IMR-90 (cell line): ENCODE results near the gene PLXNA1. TPM values are rescaled to one million over a fixed set of nuclear protein-coding genes. Genes with fewer than 3 reads are reported as not detected.

Experiments
- ATAC-seq: fragments of 200-7000 bp; cut with Tn5 transposase; 2 replicates; pipeline ENCODE4 v1.9.1; 2020; ENCODE audit warnings: low read depth, mild to moderate bottlenecking, moderate library complexity
- BruUV-seq: library from RNA; stranded (reverse); fragments of 400-500 nt; replicated peaks from 2 replicates; lab custom pipeline; 2021; lab: Mats Ljungman, UMichigan
- CTCF ChIA-PET: fragments of 300-600 bp; formaldehyde crosslinking; extraction: SDS; loops from one replicate; lab custom pipeline; 2021; ENCODE audit warnings: antibody characterized with exemption; lab: Yijun Ruan, JAX
- POLR2A ChIA-PET: fragments of 300-600 bp; sonication (Branson Sonifier 250); formaldehyde crosslinking; loops from one replicate; lab custom pipeline; 2022; ENCODE audit warnings: antibody characterized with exemption; ENCODE audit not compliant: unreplicated experiment; lab: Charles Lee
- DNase-seq: peaks from one replicate; pipeline ENCODE4 v3.0.0; 2013
- H2AFZ ChIP-seq: replicated peaks from 2 replicates; pipeline ENCODE3; 2013; ENCODE audit warnings: low read length, mild to moderate bottlenecking; ENCODE audit not compliant: poor library complexity
- H2AK5ac ChIP-seq: 2 replicates; pipeline ENCODE4 v1.6.1; 2013; ENCODE audit warnings: low read depth, low read length, inconsistent platforms
- H2AK9ac ChIP-seq: replicated peaks from 2 replicates; pipeline ENCODE3; 2013; ENCODE audit warnings: mild to moderate bottlenecking, low read depth, low read length, moderate library complexity; ENCODE audit not compliant: poor library complexity
- H2BK120ac ChIP-seq: 2 replicates; pipeline ENCODE4 v1.6.1; 2013; ENCODE audit warnings: low read depth, low read length, inconsistent platforms
- H2BK15ac ChIP-seq: 3 replicates; pipeline ENCODE4 v1.6.1; 2013; ENCODE audit warnings: low read depth, low read length, inconsistent platforms
- H2BK20ac ChIP-seq: 2 replicates; pipeline ENCODE4 v1.6.1; 2013; ENCODE audit warnings: low read depth, mild to moderate bottlenecking, inconsistent platforms, low read length, moderate library complexity
- H2BK5ac ChIP-seq: 2 replicates; pipeline ENCODE4 v1.6.1; 2013; ENCODE audit warnings: mild to moderate bottlenecking, low read depth, low read length, inconsistent platforms; ENCODE audit not compliant: poor library complexity, severe bottlenecking
- H3K14ac ChIP-seq: replicated peaks from 2 replicates; pipeline ENCODE4 v1.6.1; 2013; ENCODE audit warnings: low read depth, low read length, inconsistent platforms
- H3K18ac ChIP-seq: 2 replicates; pipeline ENCODE4 v1.6.1; 2013; ENCODE audit warnings: low read depth, low read length, control low read depth
- H3K23ac ChIP-seq: 2 replicates; pipeline ENCODE4 v1.6.1; 2013; ENCODE audit warnings: low read depth, low read length, inconsistent platforms
- H3K27ac ChIP-seq: 2 replicates; pipeline ENCODE4 v1.5.1; 2013; ENCODE audit warnings: mild to moderate bottlenecking, control low read depth, low read length; ENCODE audit not compliant: insufficient read depth
- H3K27me3 ChIP-seq: 2 replicates; pipeline ENCODE4 v1.6.1; 2013; ENCODE audit warnings: low read length; ENCODE audit not compliant: control insufficient read depth, insufficient read depth
- H3K36me3 ChIP-seq: 2 replicates; pipeline ENCODE4 v1.6.1; 2013; ENCODE audit warnings: low read length, mixed read lengths; ENCODE audit not compliant: control insufficient read depth, insufficient read depth
- H3K4ac ChIP-seq: 2 replicates; pipeline ENCODE4 v1.6.1; 2013; ENCODE audit warnings: low read depth, low read length, inconsistent platforms
- H3K4me1 ChIP-seq: 2 replicates; pipeline ENCODE4 v1.6.1; 2013; ENCODE audit warnings: low read length, mixed read lengths; ENCODE audit not compliant: control insufficient read depth, insufficient read depth
- H3K4me2 ChIP-seq: 2 replicates; pipeline ENCODE4 v1.6.1; 2013; ENCODE audit warnings: low read depth, mild to moderate bottlenecking, control low read depth, low read length, moderate library complexity
- H3K4me3 ChIP-seq: 2 replicates; pipeline ENCODE4 v1.5.1; 2013; ENCODE audit warnings: low read depth, mild to moderate bottlenecking, control low read depth, low read length, moderate library complexity; ENCODE audit not compliant: insufficient read depth
- H3K56ac ChIP-seq: 2 replicates; pipeline ENCODE4 v1.6.1; 2013; ENCODE audit warnings: low read length, inconsistent platforms; ENCODE audit not compliant: insufficient read depth; ENCODE audit errors: extremely low read depth
- H3K79me1 ChIP-seq, 2 experiments: 2 replicates each; pipeline ENCODE4 v1.6.1; 2013; ENCODE audit warnings: low read length in 2 of 2, inconsistent platforms in 1 of 2, low read depth in 1 of 2
- H3K9ac ChIP-seq: 2 replicates; pipeline ENCODE4 v1.6.1; 2013; ENCODE audit warnings: low read depth, low read length, control low read depth
- H3K9me1 ChIP-seq: 2 replicates; pipeline ENCODE4 v1.6.1; 2013; ENCODE audit warnings: low read length, inconsistent platforms; ENCODE audit not compliant: insufficient read depth
- H3K9me3 ChIP-seq: 2 replicates; pipeline ENCODE4 v1.6.1; 2013; ENCODE audit warnings: low read length; ENCODE audit not compliant: control insufficient read depth, insufficient read depth
- H4K20me1 ChIP-seq: 2 replicates; pipeline ENCODE4 v1.6.1; 2013; ENCODE audit warnings: low read length, inconsistent platforms; ENCODE audit not compliant: insufficient read depth
- H4K5ac ChIP-seq: 2 replicates; pipeline ENCODE4 v1.6.1; 2013; ENCODE audit warnings: mild to moderate bottlenecking, low read depth, low read length, control low read depth
- H4K8ac ChIP-seq, 2 experiments: 2 replicates each; pipeline ENCODE4 v1.6.1; 2013; ENCODE audit warnings: low read depth in 2 of 2, low read length in 2 of 2, control low read depth in 1 of 2, inconsistent platforms in 1 of 2
- H4K91ac ChIP-seq: 2 replicates; pipeline ENCODE4 v1.6.1; 2013; ENCODE audit warnings: low read depth, low read length, inconsistent platforms; ENCODE audit not compliant: insufficient read depth
- BHLHE40 ChIP-seq: fragments of 150-350 bp; IDR thresholded peaks from 2 replicates; pipeline ENCODE4 v1.6.1; 2016; ENCODE audit warnings: mild to moderate bottlenecking, low read depth, low read length
- CEBPB ChIP-seq: IDR thresholded peaks from 2 replicates; pipeline ENCODE4 v1.6.1; 2012; ENCODE audit warnings: low read depth, low read length, improper control_type of control experiment
- CHD1 ChIP-seq: IDR thresholded peaks from 2 replicates; pipeline ENCODE4 v1.6.1; 2012; ENCODE audit warnings: low read depth, low read length, improper control_type of control experiment
- CTCF ChIP-seq: conservative IDR thresholded peaks from 2 replicates; pipeline ENCODE4 v1.5.1; 2012; ENCODE audit warnings: mild to moderate bottlenecking, low read depth, low read length, improper control_type of control experiment
- ELK1 ChIP-seq: fragments of 150-350 bp; IDR thresholded peaks from 2 replicates; pipeline ENCODE4 v1.6.1; 2016; ENCODE audit warnings: low read depth, mild to moderate bottlenecking, low read length, moderate library complexity, borderline replicate concordance
- FOS ChIP-seq: fragments of 150-350 bp; IDR thresholded peaks from 2 replicates; pipeline ENCODE4 v1.6.1; 2016; ENCODE audit warnings: low read depth, low read length
- MAFK ChIP-seq: IDR thresholded peaks from 2 replicates; pipeline ENCODE4 v1.6.1; 2012; ENCODE audit warnings: low read depth, low read length, improper control_type of control experiment
- MAZ ChIP-seq: IDR thresholded peaks from 2 replicates; pipeline ENCODE4 v1.6.1; 2012; ENCODE audit warnings: low read depth, mild to moderate bottlenecking, low read length, improper control_type of control experiment, moderate library complexity, borderline replicate concordance
- MXI1 ChIP-seq: IDR thresholded peaks from 2 replicates; pipeline ENCODE4 v1.6.1; 2012; ENCODE audit warnings: low read depth, mild to moderate bottlenecking, low read length, moderate library complexity, borderline replicate concordance
- NFE2L2 ChIP-seq: fragments of 150-350 bp; IDR thresholded peaks from 2 replicates; pipeline ENCODE4 v1.6.1; 2016; ENCODE audit warnings: low read depth, mild to moderate bottlenecking, low read length
- POLR2A ChIP-seq: IDR thresholded peaks from 2 replicates; pipeline ENCODE4 v1.6.1; 2012; ENCODE audit warnings: mild to moderate bottlenecking, low read depth, low read length
- RAD21 ChIP-seq: IDR thresholded peaks from 2 replicates; pipeline ENCODE4 v1.6.1; 2012; ENCODE audit warnings: low read length, improper control_type of control experiment
- RCOR1 ChIP-seq: IDR thresholded peaks from 2 replicates; pipeline ENCODE4 v1.6.1; 2012; ENCODE audit warnings: mild to moderate bottlenecking, low read length, improper control_type of control experiment; ENCODE audit not compliant: insufficient replicate concordance
- RFX5 ChIP-seq: IDR thresholded peaks from 2 replicates; pipeline ENCODE4 v1.8.0; 2012; ENCODE audit warnings: low read depth, mild to moderate bottlenecking, low read length, moderate library complexity
- SMC3 ChIP-seq: fragments of 150-350 bp; IDR thresholded peaks from 2 replicates; pipeline ENCODE4 v1.6.1; 2016; ENCODE audit warnings: low read depth, mild to moderate bottlenecking, antibody characterized with exemption, low read length, moderate library complexity
- USF2 ChIP-seq: fragments of 150-350 bp; IDR thresholded peaks from 2 replicates; pipeline ENCODE4 v1.6.1; 2017; ENCODE audit warnings: mild to moderate bottlenecking, antibody characterized with exemption, low read length, low read depth
- WGBS, 2 experiments: methylation state at CpG; one replicate each; pipeline versions ENCODE4 v1.1.5 to v1.1.7; 2013; ENCODE audit warnings: missing lambda C conversion rate in 2 of 2; ENCODE audit not compliant: insufficient read length in 1 of 2; ENCODE audit errors: extremely low coverage in 2 of 2; 5-methylcytosine and 5-hydroxymethylcytosine counted together
- dilution Hi-C: fragments of 300-500 bp; cut with HindIII; formaldehyde crosslinking; loops from one replicate; pipeline ENCODE4 v1.14.3; 2018; ENCODE audit warnings: low sequenced_read_pairs; ENCODE audit not compliant: unreplicated experiment
- in situ Hi-C: fragments of 300-500 bp; cut with MboI; formaldehyde crosslinking; loops from 3 replicates; pipeline ENCODE4 v1.14.3; 2019; ENCODE audit warnings: low sequenced_read_pairs, inconsistent platforms, mixed read lengths
- intact Hi-C: fragments of 100-400 bp; cut with micrococcal nuclease; formaldehyde crosslinking; loops from 2 replicates; pipeline ENCODE4 v1.10.0; 2022
- polyA plus RNA-seq, 3 experiments: library from polyadenylated mRNA; depleted of rRNA; stranded (reverse); fragments of >200 nt; gene quantifications; 2 replicates each; pipeline ENCODE4 v1.2.3, GENCODE V29; 2012; ENCODE audit warnings: low replicate concordance in 1 of 3
- total RNA-seq: library from RNA; depleted of rRNA; stranded (reverse); fragments of >200 nt; gene quantifications from 2 replicates; pipeline ENCODE4 v1.2.3, GENCODE V29; 2012

The PLXNA1 gene
- total and polyA plus RNA-seq, 2 of the 4 experiments (the other 2 are of a cell fraction): 13.6 to 49.4 TPM

GRCh38 chr3:126934991-126935390 lies 47.9 kb upstream of the PLXNA1 start:
- in situ Hi-C loops: no loop called here
- Histone ChIP-seq H3K4ac (peak overlapping the region; percentile 57; the same call in 1 of the 2 replicates), H2AFZ (no peak overlapping the region), H3K4me2 (no peak overlapping the region), H2BK15ac (peak overlapping the region; percentile 56; the same call in 1 of the 3 replicates), H2BK5ac (no peak overlapping the region), H4K5ac (no peak overlapping the region), H2BK20ac (peak overlapping the region; percentile 63), H3K23ac (no peak overlapping the region), H2AK9ac (peak overlapping the region; percentile 47), H3K56ac (no peak overlapping the region), H3K4me3 (no peak overlapping the region), H4K20me1 (no peaks in the 10 kb centered on the region), H3K79me1 (0 out of 4 replicates have a peak, but pooled peaks cover 0 to 6% of the 10 kb centered on the region in 2 experiments), H3K9me1 (peaks cover 36% of the 10 kb centered on the region), H3K27ac (no peak overlapping the region), H3K9ac (no peak overlapping the region), H3K9me3 (no peaks in the 10 kb centered on the region), H4K91ac (peak overlapping the region; percentile 35), H4K8ac (no peak overlapping the region; a peak in 1 of 4 replicates), H3K36me3 (no peaks in the 10 kb centered on the region), H3K4me1 (peaks cover 26% of the 10 kb centered on the region), H3K27me3 (no peaks in the 10 kb centered on the region), H3K14ac (0 out of 2 replicates have a peak overlapping the region, but pooled peaks have one; percentile 41), H2BK120ac (peak overlapping the region; percentile 61), H2AK5ac (peak overlapping the region; percentile 85; the same call in 1 of the 2 replicates), H3K18ac (no peak overlapping the region)
- TF ChIP-seq RFX5 (no peak), CEBPB (no peak), BHLHE40 (no peak), RAD21 (no peak), MXI1 (no peak), FOS (no peak), RCOR1 (no peak), POLR2A (no peak), MAZ (no peak), CTCF (no peak), ELK1 (no peak), CHD1 (no peak), USF2 (no peak), NFE2L2 (no peak), MAFK (no peak), SMC3 (no peak)
- ChIA-PET POLR2A (no interaction called here), CTCF (no interaction called here)
- no peak for DNase-seq
- intact Hi-C loops: no loop called here
- dilution Hi-C loops: no loop called here
- no peak for ATAC-seq
- WGBS, 2 experiments: no CpG with 5 or more reads among the region's 8 CpGs
- no TSS peak for BruUV-seq
